Measurements from ENCODE around the gene ESD. TPM values are rescaled to one million over a fixed set of nuclear protein-coding genes. Genes with fewer than 3 reads are reported as not detected.

The ESD gene
- total RNA-seq, 1 donor: 176 TPM

GRCh38 chr13:46731535-46731934 lies 65.4 kb downstream of the ESD start:
- H3K4me3 ChIP-seq (ENCODE audit: low read depth, low read length): no peak overlapping the region
- no peak for TF ChIP-seq CTCF (IDR thresholded peaks at IDR 0.05; ENCODE audit: insufficient read depth, low read length)
- DNase-seq (ENCODE audit: low read depth): no peak

- DNase-seq (ENCODE audit: low read depth): no peak
- no peak for TF ChIP-seq CTCF (IDR thresholded peaks at IDR 0.05; ENCODE audit: insufficient read depth, low read length)
- no peak overlapping the region for H3K4me3 ChIP-seq (ENCODE audit: low read depth, low read length)
These were observed 68.2 kb downstream of the ESD start for GRCh38 chr13:46728777-46729176.

- no peak overlapping the region for H3K4me3 ChIP-seq (ENCODE audit: low read depth, low read length)
- no peak for TF ChIP-seq CTCF (IDR thresholded peaks at IDR 0.05; ENCODE audit: insufficient read depth, low read length)
- no peak for DNase-seq (ENCODE audit: low read depth)
These were observed 70.6 kb downstream of the ESD start for GRCh38 chr13:46726347-46726746.

Other genes with a start within 250 kb of the ESD start
- gene LRCH1, start 244.0 kb downstream of the ESD start, total RNA-seq (ENCODE audit: low replicate concordance): 8.2 and 9.5 TPM in 2 replicates
- 0.82 and 6.0 TPM in 2 replicates for gene HTR2A, start 99.9 kb upstream of the ESD start, total RNA-seq (ENCODE audit: low replicate concordance)

Measured in fibroblast of the aortic adventitia (primary cell).